PFSK-1 (cell line): Measurements from ENCODE around the gene UBALD2.

ENCODE experiments used
- FOXP2 ChIP-seq: optimal IDR thresholded peaks from 2 replicates; pipeline ENCODE3; 2011; ENCODE audit warnings: borderline replicate concordance, control low read depth, inconsistent platforms; ENCODE audit not compliant: insufficient read depth; ENCODE audit errors: extremely low read length, extremely low read depth
- POLR2AphosphoS5 ChIP-seq: IDR thresholded peaks from 2 replicates; pipeline ENCODE4 v1.6.1; 2012; ENCODE audit warnings: low read depth, mild to moderate bottlenecking, control low read depth, low read length, moderate library complexity
- REST ChIP-seq, 2 experiments: IDR thresholded peaks; 2 replicates each; pipeline versions ENCODE4 v1.6.1 to v1.8.0; 2011 to 2012; ENCODE audit warnings: low read depth in 2 of 2, low read length in 2 of 2, control low read depth in 1 of 2, inconsistent platforms in 1 of 2, mild to moderate bottlenecking in 1 of 2, moderate library complexity in 1 of 2; ENCODE audit not compliant: insufficient read depth in 1 of 2
- SIN3A ChIP-seq: IDR thresholded peaks from 2 replicates; pipeline ENCODE4 v1.6.1; 2012; ENCODE audit warnings: mild to moderate bottlenecking, low read length, moderate library complexity, borderline replicate concordance; ENCODE audit not compliant: insufficient read depth
- TAF1 ChIP-seq: IDR thresholded peaks from 2 replicates; pipeline ENCODE4 v1.6.1; 2012; ENCODE audit warnings: low read length, control low read depth, borderline replicate concordance; ENCODE audit not compliant: insufficient read depth

The UBALD2 gene

GRCh38 chr17:76281573-76282371 lies 16.6 kb downstream of the UBALD2 start:
- no peak for TF ChIP-seq FOXP2
- no peak for TF ChIP-seq SIN3A
- TF ChIP-seq TAF1 = no peak
- TF ChIP-seq REST (IDR thresholded peaks at IDR 0.05; ENCODE audit: insufficient read depth in 1 of 2, low read depth in 2 of 2, low read length in 2 of 2) = no peak
- TF ChIP-seq POLR2AphosphoS5 = no peak

- TF ChIP-seq POLR2AphosphoS5 (no peak), TAF1 (no peak), FOXP2 (no peak), SIN3A (no peak), REST (IDR thresholded peaks at IDR 0.05; ENCODE audit: insufficient read depth in 1 of 2, low read depth in 2 of 2, low read length in 2 of 2) (no peak)
These were observed 27.4 kb downstream of the UBALD2 start for GRCh38 chr17:76292567-76292966.

- no peak for TF ChIP-seq POLR2AphosphoS5
- TF ChIP-seq FOXP2 = no peak
These were observed 28.0 kb downstream of the UBALD2 start for GRCh38 chr17:76293106-76293505.

- TF ChIP-seq POLR2AphosphoS5 (no peak), REST (IDR thresholded peaks at IDR 0.05; ENCODE audit: insufficient read depth in 1 of 2, low read depth in 2 of 2, low read length in 2 of 2) (no peak), TAF1 (no peak)
These were observed 31.0 kb downstream of the UBALD2 start for GRCh38 chr17:76296186-76296585.

- no peak for TF ChIP-seq REST (IDR thresholded peaks at IDR 0.05; ENCODE audit: insufficient read depth in 1 of 2, low read depth in 2 of 2, low read length in 2 of 2)
- TF ChIP-seq FOXP2 = no peak
- TF ChIP-seq POLR2AphosphoS5 = no peak
- TF ChIP-seq SIN3A = no peak
- TF ChIP-seq TAF1 = no peak
These were observed 31.7 kb downstream of the UBALD2 start for GRCh38 chr17:76296889-76297288.
